ENCODE results near the gene TDRD5. TPM values are rescaled to one million over a fixed set of nuclear protein-coding genes. Genes with fewer than 3 reads are reported as not detected.
"Not testable (repeated sequence)": the region's sequence is repeated elsewhere in the genome, so short reads cannot be mapped to it uniquely, and the experiment has no call there.

TDRD5 gene
- total RNA-seq, 1 donor: 0.10 TPM

GRCh38 chr1:179588425-179589024 lies 3.1 kb upstream of the TDRD5 start:
- H3K4me3 ChIP-seq (ENCODE audit: low read length): no peak overlapping the region
- H3K27me3 ChIP-seq (ENCODE audit: insufficient read depth, low read length): peaks cover 53% of the 10 kb centered on the region
- H3K9me3 ChIP-seq (ENCODE audit: low read depth, low read length): no peaks in the 10 kb centered on the region
- H3K4me1 ChIP-seq (ENCODE audit: insufficient read depth, low read length): no peaks in the 10 kb centered on the region

- H3K27me3 ChIP-seq (ENCODE audit: insufficient read depth, low read length): peaks cover 54% of the 10 kb centered on the region
- no peaks in the 10 kb centered on the region for H3K9me3 ChIP-seq (ENCODE audit: low read depth, low read length)
- no peaks in the 10 kb centered on the region for H3K4me1 ChIP-seq (ENCODE audit: insufficient read depth, low read length)
- no peak overlapping the region for H3K4me3 ChIP-seq (ENCODE audit: low read length)
These were observed 2.1 kb upstream of the TDRD5 start for GRCh38 chr1:179589509-179589908.

GRCh38 chr1:179590671-179591070 lies 961 bp upstream of the TDRD5 start:
- H3K27me3 ChIP-seq (ENCODE audit: insufficient read depth, low read length): peaks cover 43% of the 10 kb centered on the region
- H3K9me3 ChIP-seq (ENCODE audit: low read depth, low read length): no peaks in the 10 kb centered on the region
- no peak overlapping the region for H3K4me3 ChIP-seq (ENCODE audit: low read length)

GRCh38 chr1:179591253-179591591 lies 410 bp upstream of the TDRD5 start:
- Histone ChIP-seq H3K4me3 (ENCODE audit: low read length) (no peak overlapping the region), H3K4me1 (ENCODE audit: insufficient read depth, low read length) (no peaks in the 10 kb centered on the region), H3K27me3 (ENCODE audit: insufficient read depth, low read length) (peaks cover 37% of the 10 kb centered on the region), H3K9me3 (ENCODE audit: low read depth, low read length) (no peaks in the 10 kb centered on the region)

More at GRCh38 chr1:179590671-179591070, 961 bp upstream of the TDRD5 start:
- H3K4me1 ChIP-seq (ENCODE audit: insufficient read depth, low read length): no peaks in the 10 kb centered on the region

GRCh38 chr1:179598631-179599030 lies 7.0 kb downstream of the TDRD5 start:
- Histone ChIP-seq H3K27me3 (ENCODE audit: insufficient read depth, low read length) (peaks cover 3% of the 10 kb centered on the region), H3K4me1 (ENCODE audit: insufficient read depth, low read length) (no peaks in the 10 kb centered on the region), H3K9me3 (ENCODE audit: low read depth, low read length) (no peaks in the 10 kb centered on the region), H3K4me3 (ENCODE audit: low read length) (no peak overlapping the region)

GRCh38 chr1:179599623-179600249 lies 8.1 kb downstream of the TDRD5 start:
- H3K4me1 ChIP-seq (ENCODE audit: insufficient read depth, low read length): no peaks in the 10 kb centered on the region
- H3K27me3 ChIP-seq (ENCODE audit: insufficient read depth, low read length): no peaks in the 10 kb centered on the region
- H3K4me3 ChIP-seq (ENCODE audit: low read length): no peak overlapping the region
- no peaks in the 10 kb centered on the region for H3K9me3 ChIP-seq (ENCODE audit: low read depth, low read length)

GRCh38 chr1:179601093-179601492 lies 9.5 kb downstream of the TDRD5 start:
- no peak overlapping the region for H3K4me3 ChIP-seq (ENCODE audit: low read length)
- no peaks in the 10 kb centered on the region for H3K4me1 ChIP-seq (ENCODE audit: insufficient read depth, low read length)
- no peaks in the 10 kb centered on the region for H3K27me3 ChIP-seq (ENCODE audit: insufficient read depth, low read length)

GRCh38 chr1:179612361-179612760 lies 20.7 kb downstream of the TDRD5 start:
- Histone ChIP-seq H3K4me3 (ENCODE audit: low read length) (no peak overlapping the region), H3K9me3 (ENCODE audit: low read depth, low read length) (no peaks in the 10 kb centered on the region), H3K27me3 (ENCODE audit: insufficient read depth, low read length) (peaks cover 18% of the 10 kb centered on the region), H3K4me1 (ENCODE audit: insufficient read depth, low read length) (no peaks in the 10 kb centered on the region)

More at GRCh38 chr1:179601093-179601492, 9.5 kb downstream of the TDRD5 start:
- no peaks in the 10 kb centered on the region for H3K9me3 ChIP-seq (ENCODE audit: low read depth, low read length)

- H3K4me1 ChIP-seq (ENCODE audit: insufficient read depth, low read length): no peaks in the 10 kb centered on the region
- no peaks in the 10 kb centered on the region for H3K27me3 ChIP-seq (ENCODE audit: insufficient read depth, low read length)
- no peak overlapping the region for H3K4me3 ChIP-seq (ENCODE audit: low read length)
- no peaks in the 10 kb centered on the region for H3K9me3 ChIP-seq (ENCODE audit: low read depth, low read length)
These were observed 39.1 kb downstream of the TDRD5 start for GRCh38 chr1:179630719-179631118.

GRCh38 chr1:179632868-179633267 lies 41.2 kb downstream of the TDRD5 start:
- Histone ChIP-seq H3K4me3 (ENCODE audit: low read length) (no peak overlapping the region), H3K27me3 (ENCODE audit: insufficient read depth, low read length) (no peaks in the 10 kb centered on the region), H3K4me1 (ENCODE audit: insufficient read depth, low read length) (no peaks in the 10 kb centered on the region), H3K9me3 (ENCODE audit: low read depth, low read length) (no peaks in the 10 kb centered on the region)

- no peak overlapping the region for H3K4me3 ChIP-seq (ENCODE audit: low read length)
- no peaks in the 10 kb centered on the region for H3K4me1 ChIP-seq (ENCODE audit: insufficient read depth, low read length)
- H3K9me3 ChIP-seq (ENCODE audit: low read depth, low read length): no peaks in the 10 kb centered on the region
- no peaks in the 10 kb centered on the region for H3K27me3 ChIP-seq (ENCODE audit: insufficient read depth, low read length)
These were observed 45.7 kb downstream of the TDRD5 start for GRCh38 chr1:179637211-179637860.

- no peaks in the 10 kb centered on the region for H3K27me3 ChIP-seq (ENCODE audit: insufficient read depth, low read length)
- H3K4me3 ChIP-seq (ENCODE audit: low read length): no peak overlapping the region
These were observed 69.4 kb downstream of the TDRD5 start for GRCh38 chr1:179661018-179661417.

GRCh38 chr1:179663810-179664209 lies 72.2 kb downstream of the TDRD5 start:
- H3K4me1 ChIP-seq (ENCODE audit: insufficient read depth, low read length): no peaks in the 10 kb centered on the region
- H3K4me3 ChIP-seq (ENCODE audit: low read length): no peak overlapping the region
- no peaks in the 10 kb centered on the region for H3K9me3 ChIP-seq (ENCODE audit: low read depth, low read length)
- no peaks in the 10 kb centered on the region for H3K27me3 ChIP-seq (ENCODE audit: insufficient read depth, low read length)

More at GRCh38 chr1:179661018-179661417, 69.4 kb downstream of the TDRD5 start:
- H3K4me1 ChIP-seq (ENCODE audit: insufficient read depth, low read length): no peaks in the 10 kb centered on the region
- H3K9me3 ChIP-seq (ENCODE audit: low read depth, low read length): peaks cover 3% of the 10 kb centered on the region

GRCh38 chr1:179677882-179678281 lies 86.2 kb downstream of the TDRD5 start:
- Histone ChIP-seq H3K9me3 (ENCODE audit: low read depth, low read length) (no peaks in the 10 kb centered on the region), H3K4me3 (ENCODE audit: low read length) (no peak overlapping the region), H3K27me3 (ENCODE audit: insufficient read depth, low read length) (peaks cover 4% of the 10 kb centered on the region), H3K4me1 (ENCODE audit: insufficient read depth, low read length) (no peaks in the 10 kb centered on the region)

- H3K9me3 ChIP-seq (ENCODE audit: low read depth, low read length); H3K4me3 ChIP-seq (ENCODE audit: low read length); H3K27me3 ChIP-seq (ENCODE audit: insufficient read depth, low read length); H3K4me1 ChIP-seq (ENCODE audit: insufficient read depth, low read length): not testable (repeated sequence)
These were observed 102.9 kb downstream of the TDRD5 start for GRCh38 chr1:179694530-179694929.
